HG03108 (cell line): ENCODE results near the gene MAMLD1.

ENCODE experiments used
- ATAC-seq: cut with Tn5 transposase; IDR thresholded peaks from one replicate; pipeline ENCODE4 v1.9.1; 2021; ENCODE audit warnings: moderate library complexity; ENCODE audit not compliant: unreplicated experiment

Gene MAMLD1

DNA sequence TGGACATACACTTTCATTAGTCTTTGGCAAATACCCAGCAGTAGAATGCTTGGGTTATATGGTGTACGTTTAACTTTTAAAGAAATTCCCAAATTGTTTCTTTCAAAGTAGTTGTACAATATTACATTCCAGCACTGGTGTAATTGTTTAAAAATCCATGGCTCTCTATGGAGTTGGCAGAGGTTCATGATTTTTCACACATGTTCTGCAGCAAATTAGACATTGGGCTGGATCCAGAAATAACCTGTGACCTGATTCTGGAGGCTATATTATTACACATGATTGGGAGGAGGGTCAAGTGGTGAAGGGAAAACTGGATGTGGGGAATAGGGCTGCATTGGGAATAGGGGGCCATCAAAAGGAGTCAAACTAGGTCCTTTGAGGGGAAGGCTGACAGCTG, 41.9 kb downstream of the MAMLD1 start:
- no peak for ATAC-seq

DNA sequence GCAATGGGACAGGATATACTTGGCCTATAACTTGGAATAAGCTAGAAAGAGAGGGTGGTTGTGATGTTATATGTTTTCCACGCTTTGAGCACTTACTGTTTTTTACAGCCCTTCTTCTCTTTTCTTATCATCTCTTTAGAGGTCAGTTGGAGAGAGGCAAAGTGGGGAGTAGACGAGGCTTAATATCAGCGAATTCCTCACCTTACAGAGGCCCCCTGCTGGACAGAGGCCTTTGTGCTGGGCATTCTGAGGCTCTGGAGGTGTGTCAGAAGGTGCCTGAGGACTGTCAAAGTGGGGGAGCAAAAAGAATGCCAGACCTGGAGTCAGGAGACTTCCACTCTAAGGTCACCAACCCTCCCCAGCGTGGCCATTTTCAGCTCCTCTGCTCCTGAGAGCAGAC, 42.5 kb downstream of the MAMLD1 start:
- no peak for ATAC-seq

DNA sequence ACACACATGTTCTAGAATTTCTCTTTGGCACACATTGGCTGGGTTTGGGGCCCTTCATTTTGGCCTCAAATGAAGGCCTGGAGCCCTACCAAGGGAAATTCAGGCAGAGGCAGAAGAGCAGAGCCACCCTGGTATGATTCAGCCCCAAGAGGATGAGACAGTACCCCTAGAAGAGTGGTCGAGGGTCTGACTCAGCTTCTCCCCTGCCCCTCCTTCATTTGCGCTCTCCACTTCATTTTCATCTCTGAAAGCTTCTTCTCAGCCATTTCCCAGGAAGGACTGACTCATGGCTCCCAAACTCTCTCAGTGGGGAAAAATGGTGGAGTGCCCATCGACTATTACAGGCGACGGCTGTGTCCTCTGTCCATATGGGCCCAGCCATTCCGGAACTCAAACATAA, 43.5 kb downstream of the MAMLD1 start:
- ATAC-seq: no peak

DNA sequence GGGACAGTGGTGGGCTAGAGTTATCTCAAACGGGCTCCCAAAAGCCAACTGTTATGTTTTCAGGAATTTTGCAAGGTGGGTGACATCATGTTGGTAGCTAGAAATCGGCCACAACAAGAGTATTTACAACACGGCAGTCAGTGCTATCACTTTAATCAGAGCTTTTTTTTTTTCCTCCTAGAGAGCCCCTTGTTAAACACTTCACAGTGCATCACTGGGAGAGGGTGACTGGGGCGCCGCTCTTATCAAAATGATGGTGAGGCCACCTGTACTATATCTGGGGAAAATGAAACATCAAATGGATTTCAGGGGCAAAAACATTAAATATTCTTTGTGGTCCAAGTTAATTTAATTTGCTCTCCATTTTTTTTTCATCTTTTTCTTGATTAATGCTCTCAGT, 44.9 kb downstream of the MAMLD1 start:
- ATAC-seq: no peak

DNA sequence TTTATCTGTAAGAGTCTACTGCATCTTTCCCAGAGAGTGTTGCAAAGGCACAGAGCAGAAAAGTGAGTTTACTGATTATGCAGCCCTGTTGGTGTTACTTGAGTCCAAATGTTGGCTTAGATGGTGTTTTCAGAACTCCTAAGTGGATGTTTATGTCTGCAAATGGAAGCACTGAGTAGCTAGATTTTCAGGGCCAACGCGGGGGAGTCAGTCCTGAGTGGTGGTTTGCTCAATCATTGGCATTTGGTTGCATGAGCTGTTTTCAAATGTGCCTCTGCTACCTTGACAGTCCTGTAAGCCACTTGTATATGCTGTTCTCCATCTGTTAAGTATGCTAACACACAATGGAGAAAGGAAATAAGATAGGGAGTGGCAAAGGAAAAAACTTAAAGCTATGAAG, 45.4 kb downstream of the MAMLD1 start:
- ATAC-seq: no peak

DNA sequence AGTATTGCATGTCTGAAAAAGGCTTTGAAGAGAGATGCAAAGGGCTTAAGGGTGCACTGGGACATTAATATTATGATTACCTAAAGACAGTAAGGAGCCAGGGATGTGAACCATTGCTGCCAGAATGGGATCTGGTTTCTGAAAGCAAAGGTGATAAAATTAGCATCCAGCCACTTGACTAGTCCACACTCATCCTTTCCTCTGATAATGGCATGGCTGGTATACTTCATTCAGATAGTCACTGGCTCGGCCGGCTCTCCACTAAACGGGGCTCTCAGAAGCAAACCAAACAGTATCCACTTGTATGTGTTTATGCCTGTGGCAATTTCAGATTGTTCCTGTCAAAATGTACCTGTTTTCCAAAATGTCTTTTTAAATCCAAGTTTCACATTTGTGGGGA, 46.4 kb downstream of the MAMLD1 start:
- ATAC-seq: no peak

DNA sequence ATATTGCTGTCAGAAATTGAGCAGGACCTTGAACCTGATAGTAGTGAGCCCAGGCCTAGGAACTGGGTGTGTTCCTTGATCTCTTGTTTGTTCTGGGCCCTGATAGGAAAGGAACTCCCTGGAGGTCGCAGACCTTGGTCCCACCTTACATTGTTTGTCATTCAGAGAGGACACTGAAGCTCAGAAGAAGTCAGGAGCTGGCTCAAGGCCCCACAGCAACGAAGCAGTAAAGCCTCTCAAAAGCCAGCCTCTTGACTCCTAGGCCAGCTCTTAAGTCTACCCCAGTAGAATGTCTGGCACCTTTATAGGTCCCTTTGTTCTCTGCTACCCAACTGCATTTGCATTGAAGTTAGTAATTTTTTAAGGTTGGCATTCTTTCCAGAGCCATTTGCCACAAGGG, 46.8 kb downstream of the MAMLD1 start:
- ATAC-seq: no peak

DNA sequence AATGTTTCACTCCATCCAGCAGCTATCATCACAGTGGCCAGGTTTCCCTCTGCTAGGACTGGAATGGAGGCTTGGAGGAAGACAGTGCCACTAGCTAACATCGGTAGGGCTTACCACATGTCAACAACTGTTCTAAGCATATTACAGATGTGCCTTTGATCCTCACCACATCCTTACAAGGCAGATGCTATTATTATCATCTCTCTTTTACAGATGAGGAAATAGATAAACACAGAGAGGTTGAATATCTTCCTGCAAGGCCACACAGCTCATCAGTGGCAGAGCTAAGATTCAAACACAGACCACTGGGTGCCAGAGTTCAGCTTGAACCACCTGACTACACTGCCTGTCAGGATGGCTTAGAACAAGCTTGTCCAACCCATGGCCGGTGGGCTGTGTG, 47.4 kb downstream of the MAMLD1 start:
- no peak for ATAC-seq

DNA sequence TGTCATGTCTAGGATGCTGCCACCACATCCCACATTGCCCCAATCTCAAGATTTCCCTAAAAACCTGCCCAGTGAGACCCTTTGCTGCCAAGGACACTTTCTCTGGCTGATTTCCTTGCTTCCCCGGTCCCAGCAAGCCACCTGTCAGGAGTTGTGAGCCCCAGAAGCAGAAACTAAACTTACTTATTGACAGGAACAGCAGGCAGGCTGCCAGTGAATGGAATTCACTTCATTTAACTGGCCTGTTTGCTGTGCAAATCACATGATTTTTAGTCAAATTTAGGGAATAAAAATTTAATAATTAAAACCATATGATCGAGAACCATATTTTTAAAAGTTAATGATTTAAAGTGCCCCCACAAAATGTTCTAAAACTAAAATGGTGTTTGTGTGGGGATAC, 48.5 kb downstream of the MAMLD1 start:
- ATAC-seq: no peak

DNA sequence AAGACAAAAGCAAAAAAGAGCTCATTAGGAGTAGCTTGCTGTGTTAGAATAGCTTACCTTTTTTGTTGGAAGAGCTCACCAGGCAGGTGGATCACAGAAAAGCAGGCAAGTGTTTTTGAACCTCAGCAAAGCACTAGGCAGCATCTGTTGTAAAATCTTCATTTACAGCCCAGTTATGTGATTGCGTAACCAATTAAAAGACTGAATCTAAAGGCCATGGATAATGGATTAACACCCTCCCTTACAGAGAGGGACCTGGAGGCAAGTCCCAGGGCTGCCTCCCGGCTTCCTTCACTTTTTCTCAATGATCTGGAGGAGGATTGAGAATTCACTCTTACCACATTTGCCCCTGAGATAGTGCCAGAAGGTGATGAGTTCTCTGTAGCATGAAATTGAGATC, 51.1 kb downstream of the MAMLD1 start:
- ATAC-seq: no peak

DNA sequence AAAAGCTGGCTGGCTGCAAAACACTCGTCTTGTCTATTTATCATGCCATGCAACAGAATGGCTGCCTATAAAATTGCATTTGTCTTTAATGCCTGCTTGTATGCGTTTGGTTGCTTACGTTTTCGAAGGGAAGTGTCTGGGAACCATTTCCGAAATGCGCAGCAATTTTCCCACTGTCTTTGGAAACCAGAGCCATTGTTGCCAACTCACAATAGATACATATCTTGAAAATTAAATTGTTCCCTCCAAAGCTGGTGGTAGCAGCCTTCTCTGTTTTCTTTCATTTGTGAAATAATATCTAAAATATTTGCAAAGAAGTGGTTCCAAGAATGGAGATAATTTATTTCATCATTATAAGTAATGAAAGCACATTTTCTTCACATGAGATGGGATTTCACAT, 53.4 kb downstream of the MAMLD1 start:
- no peak for ATAC-seq

DNA sequence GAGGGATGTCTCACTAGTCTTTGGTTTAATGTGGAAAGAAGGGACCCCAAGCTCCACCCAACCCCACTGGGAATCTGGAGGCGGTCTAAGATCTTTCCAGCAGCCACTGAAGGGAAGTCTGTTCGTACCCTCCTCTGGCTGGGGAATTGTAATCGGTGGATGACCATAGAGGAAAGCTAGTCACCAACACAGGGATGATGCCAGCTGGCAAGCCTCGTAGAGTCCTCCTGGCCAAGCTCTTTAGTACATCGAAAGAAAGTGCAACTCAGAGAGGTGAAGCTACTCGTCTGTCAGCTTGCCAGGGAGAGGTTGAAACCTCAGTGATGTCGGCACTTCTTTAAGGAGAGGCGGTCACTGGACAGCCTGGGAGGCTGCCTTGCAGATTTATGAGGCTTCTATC, 58.7 kb downstream of the MAMLD1 start:
- no peak for ATAC-seq

DNA sequence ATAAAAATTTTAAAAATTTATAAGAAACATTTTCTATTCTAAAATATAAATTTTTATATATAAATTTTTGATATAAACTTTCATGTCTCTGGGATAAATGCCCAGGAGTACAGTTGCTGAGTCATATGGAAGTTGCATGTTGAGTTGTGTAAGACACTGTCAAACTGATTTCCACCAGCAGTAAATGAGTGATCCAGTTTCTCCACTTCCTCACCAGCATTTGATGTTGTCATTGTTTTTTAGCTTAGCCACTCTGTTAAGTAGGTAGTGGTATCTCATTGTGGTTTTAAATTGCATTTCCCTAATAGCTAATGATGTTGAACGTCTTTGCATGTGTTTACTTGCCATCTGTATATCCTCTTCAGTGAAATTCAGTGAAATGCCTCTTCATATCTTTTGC, 66.5 kb downstream of the MAMLD1 start:
- ATAC-seq: no peak

DNA sequence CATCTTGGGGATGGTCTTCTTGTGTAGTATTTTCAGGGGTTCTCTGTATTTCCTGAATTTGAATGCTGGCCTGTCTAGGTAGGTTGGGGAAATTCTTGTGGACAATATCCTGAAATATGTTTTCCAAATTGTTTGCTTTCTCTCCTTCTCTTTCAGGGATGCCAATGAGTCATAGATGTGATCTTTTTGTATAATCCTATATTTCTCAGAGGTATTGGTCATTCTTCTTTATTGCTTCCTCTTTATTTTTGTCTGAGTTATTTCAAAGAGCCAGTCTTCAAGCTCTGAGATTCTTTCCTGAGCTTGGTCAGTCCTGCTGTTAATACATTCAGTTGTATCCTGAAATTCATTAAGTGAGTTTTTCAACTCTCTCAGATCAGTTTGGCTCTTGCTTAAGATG, 73.1 kb downstream of the MAMLD1 start:
- ATAC-seq: no peak

DNA sequence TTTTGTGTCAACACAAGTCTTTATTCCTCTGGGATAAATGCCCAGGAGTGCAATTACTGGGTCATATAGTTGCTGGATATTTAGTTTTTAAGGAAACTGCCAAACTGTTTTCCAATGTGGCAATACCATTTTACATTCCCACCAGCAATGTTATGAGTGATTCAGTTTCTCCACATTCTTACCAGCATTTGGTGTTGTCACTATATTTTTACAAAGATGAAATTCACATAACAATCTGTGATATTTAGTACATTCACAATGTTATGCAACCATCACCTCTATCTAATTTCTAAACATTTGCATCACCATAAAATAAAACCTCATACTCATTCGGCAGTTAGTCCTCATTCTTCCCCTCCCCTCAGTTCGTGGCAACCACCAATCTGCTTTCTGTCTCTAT, 75.0 kb downstream of the MAMLD1 start:
- ATAC-seq: no peak

DNA sequence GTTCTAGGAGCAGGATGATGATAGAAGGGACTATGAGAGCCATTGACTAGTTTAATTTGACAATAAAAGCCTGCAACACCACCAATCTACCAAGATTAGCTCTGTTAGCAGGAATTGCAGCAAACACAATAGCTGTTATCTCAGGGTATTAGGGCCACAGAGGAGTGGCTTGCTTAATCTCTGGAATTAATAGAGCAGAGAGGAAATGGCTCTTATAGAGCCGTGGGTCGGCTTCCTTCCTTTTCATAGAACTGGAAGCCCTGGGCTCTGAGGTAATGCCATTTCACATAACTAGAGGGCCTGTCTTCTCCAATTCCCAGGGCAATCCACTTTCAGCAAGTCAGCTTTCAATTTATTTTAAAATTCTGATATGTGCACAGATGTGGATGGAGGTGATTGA, 83.0 kb downstream of the MAMLD1 start:
- ATAC-seq: no peak

DNA sequence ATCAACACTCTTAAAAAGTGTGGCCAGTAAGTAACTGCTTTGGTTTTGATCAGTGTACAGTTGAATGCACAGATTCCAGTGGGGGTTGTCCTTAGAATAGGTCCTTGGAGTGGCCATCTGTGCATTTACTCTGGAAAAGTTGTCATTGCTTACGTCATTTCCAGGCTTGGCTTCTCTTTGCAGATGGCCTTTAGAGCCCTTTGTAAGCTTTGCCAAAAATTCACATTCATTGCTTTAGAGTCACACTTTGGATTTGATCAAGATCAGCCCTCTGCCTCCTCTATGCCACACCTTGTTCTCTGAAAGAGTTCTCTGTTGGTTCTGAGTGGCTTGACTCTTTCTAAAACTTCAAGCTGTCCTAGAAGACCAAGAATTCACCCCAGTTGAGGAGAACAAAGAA, 83.9 kb downstream of the MAMLD1 start:
- no peak for ATAC-seq

DNA sequence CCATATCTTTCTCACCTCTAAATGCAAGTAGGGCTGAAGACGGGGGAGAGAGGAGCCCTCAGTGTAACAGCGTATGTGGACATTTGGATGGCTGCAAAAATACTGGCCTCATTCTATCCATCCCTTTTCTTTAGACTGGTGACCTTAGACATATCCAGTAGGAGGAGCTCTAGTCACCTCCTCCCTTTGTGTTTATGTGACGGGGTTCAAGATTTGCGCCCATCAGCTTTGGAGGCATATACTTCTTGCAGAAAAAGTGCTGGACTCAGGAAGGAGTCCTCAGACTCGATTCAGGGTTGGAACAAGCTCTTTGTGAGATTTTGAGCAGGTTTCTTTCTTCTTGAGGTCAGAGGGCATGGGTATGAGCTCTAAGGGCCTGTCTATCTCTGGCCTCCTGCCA, 86.2 kb downstream of the MAMLD1 start:
- no peak for ATAC-seq

DNA sequence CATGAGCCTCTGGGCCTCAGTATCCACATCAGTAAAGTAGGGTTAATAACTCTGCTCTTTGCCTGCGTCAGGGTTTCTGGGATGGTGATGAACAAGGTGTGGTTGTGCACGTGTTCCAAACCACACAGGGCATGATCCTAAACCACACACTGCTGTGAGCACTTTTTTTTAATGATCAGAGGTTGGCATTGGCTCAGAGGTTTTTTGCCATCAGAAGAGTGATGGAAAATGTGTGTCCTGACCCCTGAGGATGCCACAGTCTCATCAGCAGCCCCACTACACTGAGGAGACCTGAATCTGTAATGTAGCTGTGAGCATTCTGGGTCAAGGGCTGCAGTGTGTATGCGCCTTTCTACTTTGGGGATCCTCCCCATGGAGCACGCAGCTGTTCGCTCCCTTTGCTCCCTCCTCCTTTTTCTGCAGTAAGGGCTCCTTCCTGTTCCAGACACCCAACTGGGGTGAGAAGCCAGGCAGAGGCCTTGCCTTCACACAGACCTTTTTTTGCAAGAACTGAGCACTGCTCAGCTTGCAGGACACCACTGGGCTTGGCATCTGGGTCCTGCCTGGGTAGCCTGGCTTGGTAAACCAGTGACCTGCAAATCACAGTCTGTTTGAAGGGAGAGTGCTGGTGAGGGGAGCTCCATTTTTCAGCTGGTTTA, 87.5 kb downstream of the MAMLD1 start:
- ATAC-seq: no peak

DNA sequence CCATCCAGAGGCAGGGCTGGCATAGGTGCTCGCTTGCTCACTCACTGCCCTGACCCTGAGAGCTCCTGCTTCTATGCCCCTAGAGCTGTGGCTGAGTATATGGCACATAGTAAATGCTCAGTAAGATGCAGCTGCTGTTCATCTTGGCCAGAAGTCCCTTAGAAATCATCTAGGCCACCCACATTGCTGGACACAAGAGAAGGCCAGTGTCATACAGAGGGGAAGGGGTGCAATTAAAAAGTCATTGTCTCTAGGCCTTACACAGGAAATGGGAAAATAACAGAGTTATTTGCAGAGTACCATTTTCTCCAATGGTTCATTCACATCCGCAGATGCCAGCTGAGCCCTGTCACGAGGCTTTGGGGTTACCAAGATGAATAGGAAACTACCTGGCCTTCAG, 88.8 kb downstream of the MAMLD1 start:
- ATAC-seq: no peak

DNA sequence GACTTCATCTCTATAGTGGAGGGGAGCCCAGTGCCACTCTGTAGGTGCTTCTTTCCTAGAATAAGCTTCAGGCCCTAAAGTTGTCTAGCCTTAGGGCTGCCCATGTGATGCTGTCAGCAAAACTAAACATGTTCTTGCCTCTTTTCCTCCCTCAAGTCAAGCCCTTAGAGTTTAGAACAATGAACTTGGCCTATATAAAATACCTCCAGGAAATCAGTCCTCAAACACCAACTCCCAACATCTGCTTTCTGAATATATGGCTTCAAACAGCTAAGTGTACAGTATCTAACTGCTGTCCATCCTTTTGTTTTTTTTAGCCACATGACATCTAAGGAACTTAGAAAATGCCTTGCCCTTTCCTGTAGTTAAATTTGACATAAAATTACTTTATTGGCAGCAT, 91.0 kb downstream of the MAMLD1 start:
- ATAC-seq: no peak

DNA sequence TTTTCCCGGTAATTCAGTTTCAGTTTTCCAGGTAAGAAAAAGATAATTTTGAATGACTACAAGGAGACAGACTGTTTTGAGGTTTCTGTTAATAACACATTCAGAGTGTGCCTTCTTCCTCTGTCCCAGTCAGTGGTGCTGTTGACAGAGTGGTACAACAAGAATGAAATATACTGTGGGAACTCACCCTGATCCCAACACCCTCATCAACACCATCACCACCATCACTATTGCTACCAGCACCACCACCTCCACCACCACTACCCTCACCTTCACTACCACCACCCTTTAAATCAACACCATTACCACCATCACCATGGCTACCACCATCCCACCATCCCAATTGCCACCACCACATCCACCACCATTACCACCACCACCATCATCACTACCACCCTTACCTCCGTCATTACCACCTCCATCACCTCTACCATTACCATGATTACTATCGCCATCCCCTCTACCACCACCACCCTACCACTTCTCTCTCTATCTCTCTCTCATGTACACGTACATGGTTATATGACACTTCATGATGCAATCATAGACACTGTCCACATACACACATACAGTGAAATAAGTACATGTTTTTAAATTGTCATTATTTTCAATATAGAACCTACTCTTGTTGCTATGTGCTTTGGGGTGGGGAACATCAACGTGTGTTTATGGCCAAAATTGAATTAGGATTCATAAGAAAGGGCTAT, 91.5 kb downstream of the MAMLD1 start:
- no peak for ATAC-seq

DNA sequence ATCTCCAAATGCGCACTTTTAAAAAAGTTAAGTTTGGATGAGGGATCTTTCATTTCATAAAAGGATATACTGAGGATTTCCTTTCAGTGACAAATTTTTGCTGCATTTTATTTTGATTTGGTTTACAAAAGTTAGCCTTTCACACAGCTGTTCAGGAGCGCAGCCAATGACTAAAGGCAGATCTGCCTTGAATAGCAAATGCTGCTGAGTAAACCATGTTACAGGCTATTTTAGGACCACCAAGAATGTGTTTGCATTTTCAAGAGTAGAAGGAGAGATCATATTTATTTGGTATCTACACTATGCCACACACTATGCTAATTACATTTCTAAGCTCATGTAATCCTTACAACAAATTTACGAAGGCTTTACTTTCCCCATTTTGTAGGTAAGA, 92.1 kb downstream of the MAMLD1 start:
- no peak for ATAC-seq
